ENCODE measurements around the gene FBXW11. TPM values are rescaled to one million over a fixed set of nuclear protein-coding genes. Genes with fewer than 3 reads are reported as not detected.

The FBXW11 gene
- total and polyA plus RNA-seq, 10 of the 15 experiments (the other 5 are each of a cell fraction or from before 2014, with no cell fraction given), result 4.3 to 61.5 (median 40.0) TPM

DNA sequence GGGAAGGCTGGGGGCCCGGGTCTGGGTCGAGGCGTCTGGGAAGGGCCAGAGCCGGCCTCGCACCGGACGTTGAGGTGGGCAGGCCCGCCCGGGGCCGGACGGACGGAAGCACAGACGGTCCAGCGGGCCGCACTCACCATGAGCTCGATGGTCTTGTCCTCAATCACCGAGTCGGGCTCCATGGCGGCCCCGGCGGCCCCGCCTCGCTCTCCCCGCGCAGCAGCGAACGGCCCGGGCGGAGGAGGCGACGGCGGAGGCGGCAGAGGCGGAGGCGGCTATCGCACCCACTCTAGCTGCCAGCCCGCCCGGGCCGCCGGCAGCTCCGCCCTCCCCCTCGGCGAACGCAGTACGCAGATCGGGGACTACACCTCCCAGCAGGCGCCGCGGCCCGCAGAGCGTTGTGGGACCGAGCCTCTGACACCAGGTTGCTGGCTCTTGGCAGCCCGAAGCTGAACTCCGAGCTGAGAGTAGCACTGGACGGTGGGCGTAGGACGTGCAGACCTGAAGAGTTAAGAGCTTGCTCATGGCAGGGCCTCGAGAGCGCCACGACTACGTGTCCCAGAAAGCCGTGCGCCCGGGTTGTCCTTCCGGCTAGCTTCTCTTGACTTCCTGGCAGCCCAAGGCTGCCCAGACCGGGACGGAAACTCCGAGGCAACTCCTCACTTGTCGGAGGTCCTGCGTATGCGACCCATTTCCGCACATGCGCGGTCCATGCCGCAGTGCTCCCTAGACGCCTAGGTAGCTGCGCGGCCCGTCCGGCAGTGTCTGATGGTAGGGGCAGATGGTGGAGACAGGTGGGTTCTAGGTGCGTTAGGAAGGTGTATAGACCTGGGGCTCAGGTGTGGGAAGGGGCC is at the start of gene FBXW11 (continued):
- TF ChIP-seq ZBTB33 (IDR thresholded peaks at IDR 0.05), result 0 out of 2 replicates have a peak, but pooled peaks have one; percentile 6
- TF ChIP-seq, protein P1, sequence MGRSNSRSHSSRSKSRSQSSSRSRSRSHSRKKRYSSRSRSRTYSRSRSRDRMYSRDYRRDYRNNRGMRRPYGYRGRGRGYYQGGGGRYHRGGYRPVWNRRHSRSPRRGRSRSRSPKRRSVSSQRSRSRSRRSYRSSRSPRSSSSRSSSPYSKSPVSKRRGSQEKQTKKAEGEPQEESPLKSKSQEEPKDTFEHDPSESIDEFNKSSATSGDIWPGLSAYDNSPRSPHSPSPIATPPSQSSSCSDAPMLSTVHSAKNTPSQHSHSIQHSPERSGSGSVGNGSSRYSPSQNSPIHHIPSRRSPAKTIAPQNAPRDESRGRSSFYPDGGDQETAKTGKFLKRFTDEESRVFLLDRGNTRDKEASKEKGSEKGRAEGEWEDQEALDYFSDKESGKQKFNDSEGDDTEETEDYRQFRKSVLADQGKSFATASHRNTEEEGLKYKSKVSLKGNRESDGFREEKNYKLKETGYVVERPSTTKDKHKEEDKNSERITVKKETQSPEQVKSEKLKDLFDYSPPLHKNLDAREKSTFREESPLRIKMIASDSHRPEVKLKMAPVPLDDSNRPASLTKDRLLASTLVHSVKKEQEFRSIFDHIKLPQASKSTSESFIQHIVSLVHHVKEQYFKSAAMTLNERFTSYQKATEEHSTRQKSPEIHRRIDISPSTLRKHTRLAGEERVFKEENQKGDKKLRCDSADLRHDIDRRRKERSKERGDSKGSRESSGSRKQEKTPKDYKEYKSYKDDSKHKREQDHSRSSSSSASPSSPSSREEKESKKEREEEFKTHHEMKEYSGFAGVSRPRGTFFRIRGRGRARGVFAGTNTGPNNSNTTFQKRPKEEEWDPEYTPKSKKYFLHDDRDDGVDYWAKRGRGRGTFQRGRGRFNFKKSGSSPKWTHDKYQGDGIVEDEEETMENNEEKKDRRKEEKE (IDR thresholded peaks at IDR 0.05), result no peak
- TF ChIP-seq CREM (IDR thresholded peaks at IDR 0.05; ENCODE audit: low read depth), result peak; percentile 92
- no peak for TF ChIP-seq ESRRA (IDR thresholded peaks at IDR 0.05; ENCODE audit: low read length)
- TF ChIP-seq TARDBP (IDR thresholded peaks at IDR 0.05; ENCODE audit: borderline replicate concordance), result peak; percentile 89
- no peak; the same call in none of the 2 replicates for TF ChIP-seq NBN (IDR thresholded peaks at IDR 0.05)
- TF ChIP-seq WRNIP1 (IDR thresholded peaks at IDR 0.05; ENCODE audit: borderline replicate concordance, low read depth, low read length), result no peak
- no peak for TF ChIP-seq RBBP5 (conservative IDR thresholded peaks at IDR 0.05)
- peak; percentile 38 for TF ChIP-seq NRF1 (conservative IDR thresholded peaks at IDR 0.05; ENCODE audit: low read depth, low read length)
- TF ChIP-seq SUPT20H (IDR thresholded peaks at IDR 0.05; ENCODE audit: borderline replicate concordance, control insufficient read depth, low read depth, low read length), result no peak
- TF ChIP-seq EGR1 (IDR thresholded peaks at IDR 0.05; ENCODE audit: borderline replicate concordance in 1 of 2, low read depth in 2 of 2, low read length in 2 of 2), result peak; percentile 26 to 99
- TF ChIP-seq MAX (IDR thresholded peaks at IDR 0.05; ENCODE audit: low read depth, low read length), result 0 out of 2 replicates have a peak, but pooled peaks have one; percentile 10
- TF ChIP-seq PAX5 (IDR thresholded peaks at IDR 0.05; ENCODE audit: borderline replicate concordance, low read depth, low read length), result peak; percentile 13; the same call in 1 of the 2 replicates
- no peak for TF ChIP-seq FOXK2 (IDR thresholded peaks at IDR 0.05)
- peak; percentile 97 for TF ChIP-seq POLR2A (IDR thresholded peaks at IDR 0.05; ENCODE audit: low read depth, low read length)
- TF ChIP-seq, protein P2, sequence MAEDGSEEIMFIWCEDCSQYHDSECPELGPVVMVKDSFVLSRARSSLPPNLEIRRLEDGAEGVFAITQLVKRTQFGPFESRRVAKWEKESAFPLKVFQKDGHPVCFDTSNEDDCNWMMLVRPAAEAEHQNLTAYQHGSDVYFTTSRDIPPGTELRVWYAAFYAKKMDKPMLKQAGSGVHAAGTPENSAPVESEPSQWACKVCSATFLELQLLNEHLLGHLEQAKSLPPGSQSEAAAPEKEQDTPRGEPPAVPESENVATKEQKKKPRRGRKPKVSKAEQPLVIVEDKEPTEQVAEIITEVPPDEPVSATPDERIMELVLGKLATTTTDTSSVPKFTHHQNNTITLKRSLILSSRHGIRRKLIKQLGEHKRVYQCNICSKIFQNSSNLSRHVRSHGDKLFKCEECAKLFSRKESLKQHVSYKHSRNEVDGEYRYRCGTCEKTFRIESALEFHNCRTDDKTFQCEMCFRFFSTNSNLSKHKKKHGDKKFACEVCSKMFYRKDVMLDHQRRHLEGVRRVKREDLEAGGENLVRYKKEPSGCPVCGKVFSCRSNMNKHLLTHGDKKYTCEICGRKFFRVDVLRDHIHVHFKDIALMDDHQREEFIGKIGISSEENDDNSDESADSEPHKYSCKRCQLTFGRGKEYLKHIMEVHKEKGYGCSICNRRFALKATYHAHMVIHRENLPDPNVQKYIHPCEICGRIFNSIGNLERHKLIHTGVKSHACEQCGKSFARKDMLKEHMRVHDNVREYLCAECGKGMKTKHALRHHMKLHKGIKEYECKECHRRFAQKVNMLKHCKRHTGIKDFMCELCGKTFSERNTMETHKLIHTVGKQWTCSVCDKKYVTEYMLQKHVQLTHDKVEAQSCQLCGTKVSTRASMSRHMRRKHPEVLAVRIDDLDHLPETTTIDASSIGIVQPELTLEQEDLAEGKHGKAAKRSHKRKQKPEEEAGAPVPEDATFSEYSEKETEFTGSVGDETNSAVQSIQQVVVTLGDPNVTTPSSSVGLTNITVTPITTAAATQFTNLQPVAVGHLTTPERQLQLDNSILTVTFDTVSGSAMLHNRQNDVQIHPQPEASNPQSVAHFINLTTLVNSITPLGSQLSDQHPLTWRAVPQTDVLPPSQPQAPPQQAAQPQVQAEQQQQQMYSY (CRISPR knock-in tag; IDR thresholded peaks at IDR 0.05), result no peak
- no peak for TF ChIP-seq NFYA (IDR thresholded peaks at IDR 0.05; ENCODE audit: borderline replicate concordance, low read depth, low read length)
- no peak for TF ChIP-seq MYB (IDR thresholded peaks at IDR 0.05; ENCODE audit: borderline replicate concordance, low read depth, low read length)
- no peak for TF ChIP-seq MEF2B (IDR thresholded peaks at IDR 0.05; ENCODE audit: partially characterized antibody, poor library complexity, severe bottlenecking)
- TF ChIP-seq EP300 (IDR thresholded peaks at IDR 0.05; ENCODE audit: borderline replicate concordance in 1 of 2, control insufficient read depth in 1 of 2, low read depth in 2 of 2, low read length in 2 of 2), result no peak
- TF ChIP-seq SIN3A (IDR thresholded peaks at IDR 0.05; ENCODE audit: low read depth, low read length), result no peak; the same call in 1 of the 2 replicates
